ENCODE results near the gene FRMD7.

GRCh38 chrX:132077912-132078311 lies 49.9 kb downstream of the FRMD7 start:
- TF ChIP-seq POLR2AphosphoS5 (IDR thresholded peaks at IDR 0.05; ENCODE audit: low read depth, low read length) (no peak), SIN3A (IDR thresholded peaks at IDR 0.05; ENCODE audit: borderline replicate concordance, insufficient read depth, low read length) (no peak)
- TF ChIP-seq, protein P1, sequence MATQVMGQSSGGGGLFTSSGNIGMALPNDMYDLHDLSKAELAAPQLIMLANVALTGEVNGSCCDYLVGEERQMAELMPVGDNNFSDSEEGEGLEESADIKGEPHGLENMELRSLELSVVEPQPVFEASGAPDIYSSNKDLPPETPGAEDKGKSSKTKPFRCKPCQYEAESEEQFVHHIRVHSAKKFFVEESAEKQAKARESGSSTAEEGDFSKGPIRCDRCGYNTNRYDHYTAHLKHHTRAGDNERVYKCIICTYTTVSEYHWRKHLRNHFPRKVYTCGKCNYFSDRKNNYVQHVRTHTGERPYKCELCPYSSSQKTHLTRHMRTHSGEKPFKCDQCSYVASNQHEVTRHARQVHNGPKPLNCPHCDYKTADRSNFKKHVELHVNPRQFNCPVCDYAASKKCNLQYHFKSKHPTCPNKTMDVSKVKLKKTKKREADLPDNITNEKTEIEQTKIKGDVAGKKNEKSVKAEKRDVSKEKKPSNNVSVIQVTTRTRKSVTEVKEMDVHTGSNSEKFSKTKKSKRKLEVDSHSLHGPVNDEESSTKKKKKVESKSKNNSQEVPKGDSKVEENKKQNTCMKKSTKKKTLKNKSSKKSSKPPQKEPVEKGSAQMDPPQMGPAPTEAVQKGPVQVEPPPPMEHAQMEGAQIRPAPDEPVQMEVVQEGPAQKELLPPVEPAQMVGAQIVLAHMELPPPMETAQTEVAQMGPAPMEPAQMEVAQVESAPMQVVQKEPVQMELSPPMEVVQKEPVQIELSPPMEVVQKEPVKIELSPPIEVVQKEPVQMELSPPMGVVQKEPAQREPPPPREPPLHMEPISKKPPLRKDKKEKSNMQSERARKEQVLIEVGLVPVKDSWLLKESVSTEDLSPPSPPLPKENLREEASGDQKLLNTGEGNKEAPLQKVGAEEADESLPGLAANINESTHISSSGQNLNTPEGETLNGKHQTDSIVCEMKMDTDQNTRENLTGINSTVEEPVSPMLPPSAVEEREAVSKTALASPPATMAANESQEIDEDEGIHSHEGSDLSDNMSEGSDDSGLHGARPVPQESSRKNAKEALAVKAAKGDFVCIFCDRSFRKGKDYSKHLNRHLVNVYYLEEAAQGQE (IDR thresholded peaks at IDR 0.05; ENCODE audit: insufficient read depth in 1 of 2, low read depth in 2 of 2, low read length in 2 of 2), result no peak
